Upper lobe of left lung (tissue), 4 donors: ENCODE results near the gene GMDS.

Source experiments
- POLR2A ChIP-seq, 4 donors: fragments of 450-650 bp; IDR thresholded peaks; one replicate each; pipeline ENCODE4 v1.5.1; 2016 to 2017; ENCODE audit warnings: antibody characterized with exemption in 4 of 4, mild to moderate bottlenecking in 2 of 4
- TF ChIP-seq, protein P1 (sequence below), 6 experiments: fragments of 450-650 bp in 4 of 6; fragments of 200-600 bp in 2 of 6; sonication (generic) in 2 of 6; IDR thresholded peaks; one replicate each; pipeline ENCODE4 v1.5.1; 2016 to 2019; ENCODE audit warnings: antibody characterized with exemption in 6 of 6

DNA sequence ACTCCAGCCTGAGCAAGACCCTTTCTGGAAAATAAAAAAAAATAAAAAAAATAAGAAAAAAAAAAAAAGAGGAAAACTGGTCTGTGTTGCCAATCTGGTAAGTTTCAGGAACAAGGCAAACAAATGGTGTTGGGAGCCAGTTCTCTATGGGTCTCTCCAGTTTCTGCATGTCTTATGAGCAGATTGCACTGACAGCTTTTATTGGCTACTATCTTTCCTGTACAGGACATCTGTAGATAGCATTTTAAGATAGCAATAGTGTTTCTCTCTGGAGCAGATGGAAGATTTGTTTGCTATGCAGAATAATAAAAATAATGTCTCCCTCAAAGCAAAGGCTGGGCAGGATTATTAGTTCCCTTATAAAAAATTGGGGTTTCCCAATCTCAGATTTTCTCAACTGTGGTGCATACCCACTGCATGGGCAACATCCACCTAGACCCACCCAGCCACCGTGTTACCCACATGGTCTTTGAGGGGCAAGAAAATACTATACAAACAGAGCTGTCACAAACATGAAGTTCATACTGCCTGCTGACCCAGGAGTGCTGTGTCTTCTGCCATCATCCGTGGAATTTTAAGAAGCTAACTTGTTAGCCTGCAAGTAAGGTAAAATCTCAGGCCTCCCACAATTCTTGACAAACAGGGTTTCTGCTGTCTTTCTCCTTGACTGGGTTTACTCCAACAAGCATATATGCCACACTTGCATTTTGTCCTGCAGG is 9.5 kb downstream of the GMDS start:
- TF ChIP-seq, protein P1, sequence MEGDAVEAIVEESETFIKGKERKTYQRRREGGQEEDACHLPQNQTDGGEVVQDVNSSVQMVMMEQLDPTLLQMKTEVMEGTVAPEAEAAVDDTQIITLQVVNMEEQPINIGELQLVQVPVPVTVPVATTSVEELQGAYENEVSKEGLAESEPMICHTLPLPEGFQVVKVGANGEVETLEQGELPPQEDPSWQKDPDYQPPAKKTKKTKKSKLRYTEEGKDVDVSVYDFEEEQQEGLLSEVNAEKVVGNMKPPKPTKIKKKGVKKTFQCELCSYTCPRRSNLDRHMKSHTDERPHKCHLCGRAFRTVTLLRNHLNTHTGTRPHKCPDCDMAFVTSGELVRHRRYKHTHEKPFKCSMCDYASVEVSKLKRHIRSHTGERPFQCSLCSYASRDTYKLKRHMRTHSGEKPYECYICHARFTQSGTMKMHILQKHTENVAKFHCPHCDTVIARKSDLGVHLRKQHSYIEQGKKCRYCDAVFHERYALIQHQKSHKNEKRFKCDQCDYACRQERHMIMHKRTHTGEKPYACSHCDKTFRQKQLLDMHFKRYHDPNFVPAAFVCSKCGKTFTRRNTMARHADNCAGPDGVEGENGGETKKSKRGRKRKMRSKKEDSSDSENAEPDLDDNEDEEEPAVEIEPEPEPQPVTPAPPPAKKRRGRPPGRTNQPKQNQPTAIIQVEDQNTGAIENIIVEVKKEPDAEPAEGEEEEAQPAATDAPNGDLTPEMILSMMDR (IDR thresholded peaks at IDR 0.05): no peak
- no peak for TF ChIP-seq POLR2A (IDR thresholded peaks at IDR 0.05)
